GM12878 (cell line): ENCODE results near the gene TSSC4. TPM values are rescaled to one million over a fixed set of nuclear protein-coding genes. Genes with fewer than 3 reads are reported as not detected.

Experiments
- BACH1 ChIP-seq: fragments of 450-650 bp; IDR thresholded peaks from 2 replicates; pipeline ENCODE4 v1.6.1; 2017; ENCODE audit warnings: mild to moderate bottlenecking, borderline replicate concordance
- BMI1 ChIP-seq: fragments of 450-650 bp; IDR thresholded peaks from 2 replicates; pipeline ENCODE4 v1.6.1; 2016; ENCODE audit warnings: mild to moderate bottlenecking, moderate library complexity, borderline replicate concordance
- FOS ChIP-seq: IDR thresholded peaks from 3 replicates; pipeline ENCODE4 v1.6.1; 2011; ENCODE audit warnings: borderline replicate concordance; ENCODE audit not compliant: insufficient read length; ENCODE audit errors: extremely low read depth
- HSF1 ChIP-seq: fragments of 150-350 bp; IDR thresholded peaks from 2 replicates; pipeline ENCODE4 v1.6.1; 2014; ENCODE audit warnings: mild to moderate bottlenecking, low read depth, low read length
- JUNB ChIP-seq: IDR thresholded peaks from 2 replicates; pipeline ENCODE4 v1.6.1; 2016; ENCODE audit warnings: antibody characterized with exemption, mild to moderate bottlenecking
- KDM1A ChIP-seq: fragments of 200-600 bp; sonication (generic); IDR thresholded peaks from 2 replicates; pipeline ENCODE4 v1.6.1; 2016; ENCODE audit warnings: borderline replicate concordance
- LARP7 ChIP-seq: fragments of 450-650 bp; IDR thresholded peaks from 2 replicates; pipeline ENCODE4 v1.6.1; 2017; ENCODE audit warnings: mild to moderate bottlenecking
- MLLT1 ChIP-seq: fragments of 450-650 bp; IDR thresholded peaks from 2 replicates; pipeline ENCODE4 v1.6.1; 2016; ENCODE audit warnings: mild to moderate bottlenecking
- MXI1 ChIP-seq: fragments of 150-350 bp; IDR thresholded peaks from 2 replicates; pipeline ENCODE4 v1.6.1; 2011; ENCODE audit warnings: low read depth, mild to moderate bottlenecking, inconsistent platforms, low read length, improper control_type of control experiment
- NFYA ChIP-seq: IDR thresholded peaks from 2 replicates; pipeline ENCODE4 v1.6.1; 2011; ENCODE audit warnings: low read depth, mild to moderate bottlenecking, low read length, improper control_type of control experiment, borderline replicate concordance
- POLR2AphosphoS2 ChIP-seq: IDR thresholded peaks from 2 replicates; pipeline ENCODE4 v1.6.1; 2011; ENCODE audit warnings: low read depth, mild to moderate bottlenecking, low read length, improper control_type of control experiment, moderate library complexity
- POU2F2 ChIP-seq: IDR thresholded peaks from 3 replicates; pipeline ENCODE4 v1.6.1; 2011; ENCODE audit warnings: low read depth, mild to moderate bottlenecking, low read length, borderline replicate concordance
- RAD21 ChIP-seq: IDR thresholded peaks from 2 replicates; pipeline ENCODE4 v1.6.1; 2011; ENCODE audit warnings: mild to moderate bottlenecking, low read depth, low read length, moderate library complexity; ENCODE audit not compliant: insufficient read depth
- RBBP5 ChIP-seq: fragments of 200-600 bp; sonication (generic); conservative IDR thresholded peaks from 2 replicates; pipeline ENCODE4 v1.6.1; 2016
- RCOR1 ChIP-seq: conservative IDR thresholded peaks from 2 replicates; pipeline ENCODE4 v1.6.1; 2012; ENCODE audit warnings: low read depth, low read length, improper control_type of control experiment
- SMARCA5 ChIP-seq: fragments of 450-650 bp; IDR thresholded peaks from 2 replicates; pipeline ENCODE4 v1.6.1; 2017; ENCODE audit warnings: mild to moderate bottlenecking
- TARDBP ChIP-seq: IDR thresholded peaks from 2 replicates; pipeline ENCODE4 v1.6.1; 2016; ENCODE audit warnings: borderline replicate concordance
- ZBTB40 ChIP-seq: fragments of 450-650 bp; IDR thresholded peaks from 2 replicates; pipeline ENCODE4 v1.6.1; 2016; ENCODE audit warnings: mild to moderate bottlenecking, moderate library complexity, borderline replicate concordance
- ZNF217 ChIP-seq: fragments of 450-650 bp; IDR thresholded peaks from 2 replicates; pipeline ENCODE4 v1.6.1; 2017; ENCODE audit warnings: antibody characterized with exemption, mild to moderate bottlenecking
- ZNF592 ChIP-seq: fragments of 450-650 bp; IDR thresholded peaks from 2 replicates; pipeline ENCODE4 v1.6.1; 2017; ENCODE audit warnings: mild to moderate bottlenecking, moderate library complexity
- polyA plus RNA-seq, 11 experiments: library from polyadenylated mRNA; depleted of rRNA in 4 of 11; unstranded in 6 of 11; stranded (reverse) in 5 of 11; fragments of >200 nt; fragmentation: Nextera tagmentation in 4 of 11; fragmentation: Illumina TruSeq in 1 of 11; extraction: Ambion mirVana in 4 of 11; extraction: Trizol in 1 of 11; gene quantifications; 1 replicate in 1 of 11; 2 replicates in 10 of 11; pipeline versions ENCODE4 v1.2.1 to v1.2.3, GENCODE V29; 2011 to 2016; ENCODE audit warnings: inconsistent platforms in 2 of 11, missing spikeins in 2 of 11, low read depth in 1 of 11
- total RNA-seq, 4 experiments: library from RNA; depleted of rRNA in 3 of 4; stranded (reverse); fragments of >200 nt in 3 of 4; fragmentation: Illumina TruSeq in 1 of 4; extraction: Trizol in 1 of 4; gene quantifications; 2 replicates each; pipeline versions ENCODE4 v1.2.1 to v1.2.3, GENCODE V29; 2013 to 2021

The TSSC4 gene
- total and polyA plus RNA-seq, 10 of the 15 experiments (the other 5 are each of a cell fraction or from before 2014, with no cell fraction given), result 0.69 to 70.1 (median 25.7) TPM

GRCh38 chr11:2380807-2381350 lies 19.7 kb upstream of the TSSC4 start (continued):
- TF ChIP-seq ZBTB40 (no peak), POLR2AphosphoS2 (no peak; the same call in 1 of the 2 replicates), TARDBP (no peak), MLLT1 (no peak), SMARCA5 (peak; percentile 44; the same call in 1 of the 2 replicates), BMI1 (no peak), RBBP5 (no peak), BACH1 (no peak), KDM1A (no peak), HSF1 (no peak), RAD21 (no peak), NFYA (no peak), JUNB (no peak), ZNF217 (0 out of 2 replicates have a peak, but pooled peaks have one; percentile 29), ZNF592 (no peak), MXI1 (peak; percentile 74; the same call in 1 of the 2 replicates), RCOR1 (no peak), FOS (no peak), POU2F2 (no peak), LARP7 (no peak)
